GM23338 (cell line): Measurements from ENCODE around the gene IGSF22. TPM values are rescaled to one million over a fixed set of nuclear protein-coding genes. Genes with fewer than 3 reads are reported as not detected.
"Not testable (repeated sequence)": the region's sequence is repeated elsewhere in the genome, so short reads cannot be mapped to it uniquely, and the experiment has no call there.

Source experiments
- ATAC-seq: fragments of 200-7000 bp; cut with Tn5 transposase; 3 replicates; pipeline ENCODE4 v1.9.1; 2020
- DNase-seq: peaks from one replicate; pipeline ENCODE4 v3.0.0-alpha.2; 2015; ENCODE audit warnings: low spot score
- H2AFZ ChIP-seq: fragments of 200-600 bp; sonication (generic); 2 replicates; pipeline ENCODE4 v1.8.0; 2016; ENCODE audit warnings: antibody characterized with exemption, mild to moderate bottlenecking, moderate library complexity
- H3F3A ChIP-seq: fragments of 200-600 bp; sonication (generic); replicated peaks from 2 replicates; pipeline ENCODE4 v1.8.0; 2017; ENCODE audit warnings: antibody characterized with exemption, mixed run types, low read depth
- H3K27ac ChIP-seq: fragments of 200-600 bp; sonication (generic); 2 replicates; pipeline ENCODE4 v1.6.1; 2016; ENCODE audit warnings: low read depth
- H3K27me3 ChIP-seq: fragments of 200-600 bp; sonication (generic); 2 replicates; pipeline ENCODE4 v1.8.0; 2016; ENCODE audit warnings: mild to moderate bottlenecking, mixed run types, moderate library complexity; ENCODE audit not compliant: insufficient read depth
- H3K36me3 ChIP-seq: fragments of 200-600 bp; sonication (generic); 2 replicates; pipeline ENCODE4 v1.8.0; 2016; ENCODE audit warnings: mild to moderate bottlenecking; ENCODE audit not compliant: insufficient read depth
- H3K4me1 ChIP-seq: fragments of 200-600 bp; sonication (generic); 2 replicates; pipeline ENCODE4 v1.8.0; 2016; ENCODE audit warnings: mild to moderate bottlenecking, moderate library complexity; ENCODE audit not compliant: insufficient read depth
- H3K4me2 ChIP-seq: fragments of 200-600 bp; sonication (generic); 2 replicates; pipeline ENCODE4 v1.7.1; 2017; ENCODE audit warnings: mixed run types
- H3K4me3 ChIP-seq: fragments of 200-600 bp; sonication (generic); 2 replicates; pipeline ENCODE4 v1.6.1; 2016; ENCODE audit warnings: mixed run types
- H3K79me2 ChIP-seq: fragments of 200-600 bp; sonication (generic); replicated peaks from 2 replicates; pipeline ENCODE4 v1.8.0; 2017; ENCODE audit warnings: mild to moderate bottlenecking; ENCODE audit not compliant: insufficient read depth
- H3K9me2 ChIP-seq: fragments of 200-600 bp; sonication (generic); 2 replicates; pipeline ENCODE4 v1.8.0; 2017; ENCODE audit not compliant: insufficient read depth
- H4K20me1 ChIP-seq: fragments of 200-600 bp; sonication (generic); replicated peaks from 2 replicates; pipeline ENCODE4 v1.8.0; 2017; ENCODE audit warnings: mild to moderate bottlenecking; ENCODE audit not compliant: insufficient read depth
- H3K27ac Mint-ChIP-seq: 2 replicates; pipeline ENCODE4 v1.8.0; 2020; ENCODE audit warnings: inconsistent platforms, mild to moderate bottlenecking, moderate library complexity, mixed read lengths
- H3K27me3 Mint-ChIP-seq: 3 replicates; pipeline ENCODE4 v1.8.0; 2022; ENCODE audit warnings: low read depth, mild to moderate bottlenecking, moderate library complexity, mixed read lengths, inconsistent platforms; ENCODE audit not compliant: insufficient read depth, poor library complexity
- H3K36me3 Mint-ChIP-seq: 3 replicates; pipeline ENCODE4 v1.8.0; 2021; ENCODE audit warnings: low read depth, mild to moderate bottlenecking, inconsistent platforms, moderate library complexity, mixed read lengths
- H3K4me1 Mint-ChIP-seq: 3 replicates; pipeline ENCODE4 v1.8.0; 2020; ENCODE audit warnings: mild to moderate bottlenecking, inconsistent platforms, mixed read lengths
- H3K4me3 Mint-ChIP-seq: 3 replicates; pipeline ENCODE4 v1.8.0; 2021; ENCODE audit warnings: moderate library complexity, mild to moderate bottlenecking, inconsistent platforms, mixed read lengths
- H3K9me3 Mint-ChIP-seq: 3 replicates; pipeline ENCODE4 v1.8.0; 2020; ENCODE audit warnings: moderate library complexity, mild to moderate bottlenecking, inconsistent platforms, mixed read lengths
- CREB1 ChIP-seq: fragments of 250-450 bp; sonication (Bioruptor Pico); IDR thresholded peaks from 2 replicates; pipeline ENCODE4 v1.5.0; 2020; ENCODE audit warnings: low read depth, mild to moderate bottlenecking, moderate library complexity
- EZH2 ChIP-seq: fragments of 200-600 bp; sonication (generic); IDR thresholded peaks from one replicate; pipeline ENCODE4 v1.8.0; 2017; ENCODE audit warnings: antibody characterized with exemption, mild to moderate bottlenecking, low read depth; ENCODE audit not compliant: unreplicated experiment
- EZH2phosphoT487 ChIP-seq: fragments of 200-600 bp; sonication (generic); IDR thresholded peaks from one replicate; pipeline ENCODE4 v1.8.1; 2018; ENCODE audit warnings: antibody characterized with exemption; ENCODE audit not compliant: unreplicated experiment
- JUNB ChIP-seq: IDR thresholded peaks from one replicate; pipeline ENCODE4 v1.6.1; 2016; ENCODE audit warnings: antibody characterized with exemption; ENCODE audit not compliant: unreplicated experiment
- POLR2AphosphoS5 ChIP-seq: IDR thresholded peaks from 2 replicates; pipeline ENCODE4 v1.6.1; 2016; ENCODE audit warnings: antibody characterized with exemption, low read depth
- REST ChIP-seq: IDR thresholded peaks from one replicate; pipeline ENCODE4 v1.6.1; 2018; ENCODE audit warnings: antibody characterized with exemption; ENCODE audit not compliant: unreplicated experiment
- STAT1 ChIP-seq: IDR thresholded peaks from one replicate; pipeline ENCODE4 v1.6.1; 2016; ENCODE audit warnings: antibody characterized with exemption; ENCODE audit not compliant: unreplicated experiment
- ZNF331 ChIP-seq: fragments of 250-450 bp; sonication (Bioruptor Pico); IDR thresholded peaks from 2 replicates; pipeline ENCODE4 v1.5.0; 2020; ENCODE audit warnings: low read depth, mild to moderate bottlenecking, moderate library complexity
- ZNF462 ChIP-seq: fragments of 250-450 bp; sonication (Bioruptor Pico); IDR thresholded peaks from 2 replicates; pipeline ENCODE4 v1.5.0; 2020; ENCODE audit warnings: mild to moderate bottlenecking, moderate library complexity
- polyA plus RNA-seq: library from polyadenylated mRNA; unstranded; fragments of >200 nt; fragmentation: Nextera tagmentation; extraction: Ambion mirVana; gene quantifications from 2 replicates; pipeline ENCODE4 v1.2.1, GENCODE V29; 2016
- total RNA-seq: library from RNA; depleted of rRNA; stranded (reverse); fragments of >200 nt; shearing (Covaris generic); gene quantifications from 2 replicates; pipeline ENCODE4 v1.2.3, GENCODE V29; 2014
- TF ChIP-seq, protein P1 (sequence below), 2 experiments: fragments of 200-600 bp in 1 of 2; sonication (generic) in 1 of 2; conservative IDR thresholded peaks; 2 replicates each; pipeline versions ENCODE4 v1.5.1 to v1.6.1; 2016 to 2017; ENCODE audit warnings: antibody characterized with exemption in 2 of 2, low read depth in 2 of 2, mild to moderate bottlenecking in 2 of 2, moderate library complexity in 1 of 2

Gene IGSF22
- total and polyA plus RNA-seq, 2 experiments from 2014 or later, result 0.37 TPM; not detected in 1

- TF ChIP-seq ZNF462 (CRISPR knock-in tag) (no peak), CREB1 (CRISPR knock-in tag) (no peak), JUNB (no peak), EZH2phosphoT487 (no peak), ZNF331 (no peak), POLR2AphosphoS5 (no peak), EZH2 (no peak), STAT1 (no peak), REST (no peak)
- TF ChIP-seq, protein P1, sequence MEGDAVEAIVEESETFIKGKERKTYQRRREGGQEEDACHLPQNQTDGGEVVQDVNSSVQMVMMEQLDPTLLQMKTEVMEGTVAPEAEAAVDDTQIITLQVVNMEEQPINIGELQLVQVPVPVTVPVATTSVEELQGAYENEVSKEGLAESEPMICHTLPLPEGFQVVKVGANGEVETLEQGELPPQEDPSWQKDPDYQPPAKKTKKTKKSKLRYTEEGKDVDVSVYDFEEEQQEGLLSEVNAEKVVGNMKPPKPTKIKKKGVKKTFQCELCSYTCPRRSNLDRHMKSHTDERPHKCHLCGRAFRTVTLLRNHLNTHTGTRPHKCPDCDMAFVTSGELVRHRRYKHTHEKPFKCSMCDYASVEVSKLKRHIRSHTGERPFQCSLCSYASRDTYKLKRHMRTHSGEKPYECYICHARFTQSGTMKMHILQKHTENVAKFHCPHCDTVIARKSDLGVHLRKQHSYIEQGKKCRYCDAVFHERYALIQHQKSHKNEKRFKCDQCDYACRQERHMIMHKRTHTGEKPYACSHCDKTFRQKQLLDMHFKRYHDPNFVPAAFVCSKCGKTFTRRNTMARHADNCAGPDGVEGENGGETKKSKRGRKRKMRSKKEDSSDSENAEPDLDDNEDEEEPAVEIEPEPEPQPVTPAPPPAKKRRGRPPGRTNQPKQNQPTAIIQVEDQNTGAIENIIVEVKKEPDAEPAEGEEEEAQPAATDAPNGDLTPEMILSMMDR (conservative IDR thresholded peaks at IDR 0.05; ENCODE audit: low read depth in 2 of 2), result no peak
These were observed 32.8 kb downstream of the IGSF22 start (continued) for GRCh38 chr11:18692941-18693760.

DNA sequence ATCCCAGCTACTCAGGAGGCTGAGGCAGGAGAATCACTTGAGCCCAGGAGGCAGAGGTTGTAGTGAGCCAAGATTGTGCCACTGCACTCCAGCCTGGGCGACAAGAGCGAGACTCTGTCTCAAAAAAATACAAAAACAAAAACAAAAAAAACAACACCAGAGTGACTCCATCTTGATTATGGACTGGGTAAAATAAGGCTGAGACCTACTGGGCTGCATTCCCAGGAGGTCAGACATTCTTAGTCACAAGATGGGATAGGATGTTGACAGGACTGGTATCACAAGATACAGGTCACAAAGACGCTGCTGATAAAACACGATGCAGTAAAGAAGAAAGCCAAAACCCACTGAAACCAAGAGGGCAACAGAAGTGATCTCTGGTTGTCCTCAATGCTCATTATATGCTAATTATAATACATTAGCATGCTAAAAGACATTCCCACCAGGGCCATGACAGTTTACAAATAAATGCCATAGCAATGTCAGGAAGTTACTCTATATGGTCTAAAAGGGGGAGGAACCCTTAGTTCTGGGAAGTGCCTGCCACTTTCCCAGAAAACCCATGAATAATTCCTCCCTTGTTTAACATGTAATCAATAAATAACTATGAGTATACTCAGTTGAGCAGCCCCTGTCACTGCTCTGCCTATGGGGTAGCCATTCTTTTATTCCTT is 34.4 kb downstream of the IGSF22 start:
- not testable (repeated sequence) for H3K27me3 ChIP-seq, H3K27me3 Mint-ChIP-seq, H3K4me3 Mint-ChIP-seq, H3K9me2 ChIP-seq, H3K4me3 ChIP-seq, H3K36me3 ChIP-seq, H3K27ac Mint-ChIP-seq, H3K79me2 ChIP-seq, DNase-seq, ATAC-seq, H2AFZ ChIP-seq, H3F3A ChIP-seq, H3K27ac ChIP-seq, H3K4me1 ChIP-seq, H3K36me3 Mint-ChIP-seq, H4K20me1 ChIP-seq, H3K4me2 ChIP-seq, H3K4me1 Mint-ChIP-seq, H3K9me3 Mint-ChIP-seq
